Activated naive CD4-positive, alpha-beta T cell treated with anti-CD3 and anti-CD28 coated beads, Interleukin-2, amount 50 U/mL, for 72 hours (primary cell): ENCODE data around the gene SCIN. TPM values are rescaled to one million over a fixed set of nuclear protein-coding genes. Genes with fewer than 3 reads are reported as not detected.

ENCODE experiments used
- ATAC-seq, 2 donors: fragments of 150-1000 bp; cut with Tn5 transposase; 2 replicates each; pipeline ENCODE4 v1.10.0; 2021; ENCODE audit warnings: mild to moderate bottlenecking in 2 of 2, moderate library complexity in 2 of 2
- DNase-seq, 2 donors: peaks; one replicate each; pipeline ENCODE4 v3.0.0; 2021 to 2022; ENCODE audit warnings: low spot score in 2 of 2
- H3K27ac Mint-ChIP-seq, 2 donors: one replicate each; pipeline ENCODE4 v1.8.0; 2022; ENCODE audit warnings: mild to moderate bottlenecking in 2 of 2, mixed read lengths in 2 of 2
- H3K36me3 Mint-ChIP-seq, 2 donors: one replicate each; pipeline ENCODE4 v1.8.0; 2022; ENCODE audit warnings: mixed read lengths in 2 of 2
- H3K9me3 Mint-ChIP-seq, 2 donors: one replicate each; pipeline ENCODE4 v1.8.0; 2022; ENCODE audit warnings: mixed read lengths in 2 of 2
- total RNA-seq, 2 donors: library from RNA; stranded (reverse); gene quantifications; one replicate each; pipeline ENCODE4 v1.2.3, GENCODE V29; 2022

SCIN gene
- total RNA-seq, 2 donors from 2014 or later, result 0.80 TPM; not detected in 1

DNA sequence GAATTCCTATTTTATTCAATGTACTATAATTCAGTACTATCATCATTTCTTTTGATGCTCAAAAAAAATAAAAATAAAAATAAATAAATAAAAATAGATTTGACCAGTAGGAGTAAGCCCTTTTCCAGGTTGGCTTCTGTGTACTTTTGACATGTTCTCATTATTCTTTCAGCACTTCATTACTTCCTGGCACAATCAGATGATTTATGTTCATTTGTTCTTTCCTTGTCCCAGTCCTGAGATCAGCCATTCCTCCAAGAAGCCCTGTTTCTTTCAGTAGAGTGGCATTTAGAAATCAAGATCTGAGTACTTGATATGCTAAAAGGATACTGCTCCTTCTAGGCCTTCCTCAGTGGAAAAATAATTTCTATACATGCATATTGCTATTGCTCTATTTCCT is 137.8 kb downstream of the SCIN start:
- Mint-ChIP-seq H3K36me3 (no peaks in the 10 kb centered on the region), H3K9me3 (no peaks in the 10 kb centered on the region), H3K27ac (no peak overlapping the region)
- ATAC-seq (no peak), DNase-seq (no peak)

Other genes with a start within 250 kb of the SCIN start
- gene VWDE, start 166.9 kb upstream of the SCIN start, total RNA-seq, result 1 to 10 TPM; 2.6 to 6.3 TPM
- 10 to 100 TPM in 1 of 2 donors, 1 to 10 TPM in 1; 7.9 to 11.0 TPM for gene ARL4A, start 116.9 kb downstream of the SCIN start, total RNA-seq